SJSA1 (cell line): ENCODE results near the gene ISOC1. TPM values are rescaled to one million over a fixed set of nuclear protein-coding genes. Genes with fewer than 3 reads are reported as not detected.

Experiments
- DNase-seq, 2 experiments: peaks; one replicate each; pipeline ENCODE4 v3.0.0-alpha.2; 2015 to 2020; ENCODE audit warnings: low spot score in 2 of 2, low read depth in 1 of 2
- H3K27ac ChIP-seq: fragments of 250-450 bp; sonication (Bioruptor Pico); 2 replicates; pipeline ENCODE4 v1.5.1; 2020; ENCODE audit warnings: mild to moderate bottlenecking, moderate library complexity
- H3K27me3 ChIP-seq: fragments of 250-450 bp; sonication (Bioruptor Pico); replicated peaks from 2 replicates; pipeline ENCODE4 v1.5.1; 2020; ENCODE audit warnings: mild to moderate bottlenecking, moderate library complexity
- H3K36me3 ChIP-seq: fragments of 250-450 bp; sonication (Bioruptor Pico); 2 replicates; pipeline ENCODE4 v1.5.1; 2020; ENCODE audit warnings: mild to moderate bottlenecking
- H3K4me1 ChIP-seq: fragments of 250-450 bp; sonication (Bioruptor Pico); replicated peaks from 2 replicates; pipeline ENCODE4 v1.6.1; 2021; ENCODE audit warnings: mild to moderate bottlenecking
- H3K4me3 ChIP-seq: fragments of 250-450 bp; sonication (Bioruptor Pico); 2 replicates; pipeline ENCODE4 v1.5.1; 2020; ENCODE audit warnings: mild to moderate bottlenecking
- H3K9me3 ChIP-seq: fragments of 250-450 bp; sonication (Bioruptor Pico); replicated peaks from 2 replicates; pipeline ENCODE4 v1.5.1; 2020; ENCODE audit warnings: mild to moderate bottlenecking
- total RNA-seq: library from RNA; depleted of rRNA; stranded (reverse); fragments of >200 nt; shearing (Covaris generic); gene quantifications from 2 replicates; pipeline ENCODE4 v1.2.3, GENCODE V29; 2014

Gene ISOC1
- total RNA-seq, 1 experiment from 2014 or later = 57.4 TPM

DNA sequence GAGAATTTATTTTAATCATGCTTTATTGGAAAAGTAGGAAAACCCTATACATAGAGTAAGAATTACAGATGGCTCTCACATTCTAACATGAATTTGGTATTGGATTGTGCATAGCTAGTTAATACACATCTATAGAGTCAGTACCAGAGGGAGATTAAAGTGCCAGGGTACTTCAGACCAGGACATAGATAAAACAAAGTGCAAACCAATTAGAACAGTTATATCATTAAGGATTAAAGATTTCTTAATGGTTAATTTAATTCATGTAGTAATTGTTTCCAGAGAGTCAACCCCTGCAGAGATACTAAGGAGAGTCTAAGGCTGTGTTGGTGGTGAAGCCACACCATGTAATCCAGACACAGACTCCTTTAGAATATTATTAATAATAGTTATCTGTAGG lies 8.8 kb downstream of the ISOC1 start:
- H3K4me1 ChIP-seq = no peaks in the 10 kb centered on the region
- no peak overlapping the region for H3K4me3 ChIP-seq
- H3K36me3 ChIP-seq = peaks cover 32% of the 10 kb centered on the region
- DNase-seq = no peak
- H3K27me3 ChIP-seq = no peaks in the 10 kb centered on the region
- no peaks in the 10 kb centered on the region for H3K9me3 ChIP-seq
- no peak overlapping the region for H3K27ac ChIP-seq

DNA sequence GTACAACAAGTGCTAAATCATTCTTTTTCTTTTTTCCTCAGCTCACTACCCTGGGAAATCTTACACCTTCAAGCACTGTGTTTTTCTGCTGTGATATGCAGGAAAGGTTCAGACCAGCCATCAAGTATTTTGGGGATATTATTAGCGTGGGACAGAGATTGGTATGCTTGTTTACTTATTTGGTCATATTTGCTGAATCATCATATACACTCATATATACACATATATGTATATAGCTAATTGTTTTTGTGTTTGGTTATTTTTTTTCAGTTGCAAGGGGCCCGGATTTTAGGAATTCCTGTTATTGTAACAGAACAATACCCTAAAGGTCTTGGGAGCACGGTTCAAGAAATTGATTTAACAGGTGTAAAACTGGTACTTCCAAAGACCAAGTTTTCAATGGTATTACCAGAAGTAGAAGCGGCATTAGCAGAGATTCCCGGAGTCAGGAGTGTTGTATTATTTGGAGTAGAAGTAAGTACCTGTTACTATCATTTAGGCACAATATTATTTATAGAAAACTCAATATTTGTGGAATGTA lies 10.4 kb downstream of the ISOC1 start:
- peaks cover 40% of the 10 kb centered on the region for H3K36me3 ChIP-seq
- no peak for DNase-seq
- H3K4me3 ChIP-seq = no peak overlapping the region
- H3K27ac ChIP-seq = no peak overlapping the region
- no peaks in the 10 kb centered on the region for H3K27me3 ChIP-seq
- no peaks in the 10 kb centered on the region for H3K9me3 ChIP-seq
- no peaks in the 10 kb centered on the region for H3K4me1 ChIP-seq

DNA sequence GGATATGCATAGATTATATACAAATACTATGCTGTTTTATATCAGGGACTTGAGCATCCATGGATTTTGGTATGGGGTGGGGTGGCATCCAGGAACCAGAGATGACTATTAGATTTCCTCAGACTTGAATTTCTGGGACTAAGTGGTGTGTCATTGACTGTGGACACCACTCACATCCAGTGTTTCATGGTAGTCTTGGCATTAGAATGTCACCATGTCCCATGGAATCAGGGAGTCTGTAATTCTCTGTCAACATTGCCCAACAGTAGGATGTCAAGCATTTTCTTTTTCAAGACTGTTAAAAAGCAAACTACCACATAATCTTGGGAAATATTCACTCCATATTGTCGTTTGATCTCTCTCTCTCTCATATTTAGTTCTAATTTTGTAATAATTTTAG lies 13.1 kb downstream of the ISOC1 start:
- DNase-seq = no peak
- peaks cover 43% of the 10 kb centered on the region for H3K36me3 ChIP-seq
- H3K9me3 ChIP-seq = no peaks in the 10 kb centered on the region
- no peak overlapping the region for H3K27ac ChIP-seq
- H3K27me3 ChIP-seq = no peaks in the 10 kb centered on the region
- no peak overlapping the region for H3K4me3 ChIP-seq
- no peaks in the 10 kb centered on the region for H3K4me1 ChIP-seq

DNA sequence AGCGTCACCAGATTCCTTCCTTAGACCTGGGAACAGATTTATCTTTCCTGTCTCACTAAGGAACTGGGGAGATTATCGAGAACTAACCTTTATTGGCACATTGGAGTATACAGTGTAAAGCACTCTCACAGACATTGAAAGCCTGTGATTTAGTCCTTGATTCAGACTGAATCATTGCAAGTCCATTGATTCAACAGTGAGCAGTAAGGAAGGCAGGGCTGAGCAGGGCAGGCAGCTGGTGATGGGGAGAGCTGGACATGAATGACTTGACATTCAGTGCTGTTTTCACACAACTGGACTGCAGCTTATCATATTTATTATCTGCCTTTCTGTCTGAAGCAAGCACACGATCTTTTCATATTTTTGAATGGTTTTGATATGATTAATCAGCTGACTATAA lies 16.2 kb downstream of the ISOC1 start:
- Histone ChIP-seq H3K27me3 (no peaks in the 10 kb centered on the region), H3K4me1 (no peaks in the 10 kb centered on the region), H3K4me3 (no peak overlapping the region), H3K27ac (no peak overlapping the region), H3K9me3 (no peaks in the 10 kb centered on the region), H3K36me3 (peaks cover 41% of the 10 kb centered on the region)
- DNase-seq = no peak

DNA sequence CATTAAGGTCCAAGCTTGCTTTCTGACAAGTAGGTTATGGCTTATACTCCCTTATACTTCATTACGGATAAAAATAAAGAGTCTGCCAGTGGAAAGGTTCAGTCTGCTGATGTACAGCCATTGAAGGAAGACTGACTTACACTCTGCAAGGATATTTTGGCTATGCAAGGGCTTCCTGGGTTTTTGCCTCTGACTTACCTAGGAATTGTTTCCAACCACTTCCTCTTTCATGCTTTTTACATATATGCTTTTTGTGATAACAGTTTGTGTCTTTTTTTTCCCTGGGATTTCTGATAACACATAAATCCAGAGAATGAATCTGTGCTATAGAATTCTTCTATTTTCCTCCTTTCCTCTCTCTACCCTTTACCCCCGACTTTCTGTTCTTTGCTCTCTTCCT lies 16.8 kb downstream of the ISOC1 start:
- H3K4me1 ChIP-seq = no peaks in the 10 kb centered on the region
- no peak overlapping the region for H3K27ac ChIP-seq
- no peaks in the 10 kb centered on the region for H3K27me3 ChIP-seq
- no peak overlapping the region for H3K4me3 ChIP-seq
- peaks cover 35% of the 10 kb centered on the region for H3K36me3 ChIP-seq
- no peak for DNase-seq
- no peaks in the 10 kb centered on the region for H3K9me3 ChIP-seq

DNA sequence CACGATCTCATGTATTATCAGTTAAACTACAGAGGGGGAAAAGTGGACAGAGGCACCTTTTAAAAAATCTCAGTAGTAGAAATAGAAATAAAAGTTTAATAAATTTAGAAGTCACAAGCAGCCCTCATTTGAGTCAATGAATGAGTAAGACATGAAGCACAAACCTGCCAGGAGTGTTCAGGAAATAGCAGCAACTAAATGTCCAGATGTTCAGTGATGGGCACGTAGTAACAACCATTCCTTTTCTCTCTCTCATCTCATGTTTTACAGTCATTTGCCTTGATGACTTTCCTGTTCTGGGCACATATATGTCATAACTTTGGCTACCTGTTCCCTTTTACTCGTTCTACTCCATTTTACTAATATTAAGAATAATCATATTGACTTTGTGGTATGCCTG lies 17.7 kb downstream of the ISOC1 start:
- no peak for DNase-seq
- H3K27ac ChIP-seq = no peak overlapping the region
- peaks cover 26% of the 10 kb centered on the region for H3K36me3 ChIP-seq
- no peaks in the 10 kb centered on the region for H3K27me3 ChIP-seq
- no peaks in the 10 kb centered on the region for H3K4me1 ChIP-seq
- H3K4me3 ChIP-seq = no peak overlapping the region
- H3K9me3 ChIP-seq = no peaks in the 10 kb centered on the region

DNA sequence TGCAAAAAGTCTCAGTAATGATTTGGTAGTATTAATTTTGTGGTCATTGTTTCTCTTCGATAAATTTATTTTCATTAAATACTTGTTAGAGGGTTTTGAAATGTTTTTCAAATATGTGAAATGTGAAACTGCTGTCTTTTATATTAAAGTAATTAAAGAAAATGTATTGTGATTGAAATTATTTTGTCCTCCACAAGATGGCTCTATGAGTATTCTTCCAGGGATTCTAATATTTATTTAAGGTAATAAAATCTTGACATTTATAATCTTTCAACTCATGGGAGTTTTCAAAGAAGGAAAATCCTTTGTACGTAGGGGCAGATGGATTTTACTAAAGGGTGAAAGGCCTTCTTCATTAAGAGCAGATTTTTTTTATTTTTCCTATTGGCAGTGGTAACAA lies 19.3 kb downstream of the ISOC1 start:
- Histone ChIP-seq H3K27ac (no peak overlapping the region), H3K4me1 (no peaks in the 10 kb centered on the region), H3K27me3 (no peaks in the 10 kb centered on the region), H3K36me3 (peaks cover 15% of the 10 kb centered on the region), H3K4me3 (no peak overlapping the region), H3K9me3 (no peaks in the 10 kb centered on the region)
- DNase-seq = no peak

DNA sequence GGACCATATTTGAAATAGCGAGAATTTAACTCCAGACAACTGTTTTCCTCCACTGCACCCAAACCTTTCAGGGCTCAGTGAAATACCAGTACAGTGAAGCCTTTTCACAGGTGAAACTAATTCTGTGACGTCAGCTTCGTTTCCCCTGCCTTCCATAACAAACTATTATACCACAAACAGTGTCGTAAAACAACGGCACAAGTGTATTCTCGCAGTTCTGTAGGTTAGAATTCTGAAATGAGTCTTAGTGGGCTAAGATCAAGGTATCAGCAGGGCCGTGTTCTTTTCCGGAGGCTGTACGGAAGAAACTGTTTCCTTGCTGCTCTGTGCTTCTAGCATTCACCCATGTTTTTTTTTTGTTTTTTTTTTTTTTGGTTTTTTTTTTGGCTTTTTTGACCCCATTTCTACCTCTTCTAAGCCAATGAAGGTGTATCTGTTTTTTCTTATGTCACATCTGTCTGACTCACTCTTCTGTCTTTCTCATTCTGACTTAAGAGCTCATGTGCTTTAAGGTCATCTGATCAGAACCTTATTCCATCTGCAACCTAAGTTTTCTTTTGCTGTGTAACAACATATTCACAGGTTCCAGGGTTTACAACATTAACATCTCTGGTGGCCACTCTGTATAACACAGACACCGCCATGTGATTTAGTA lies 20.1 kb downstream of the ISOC1 start:
- H3K27ac ChIP-seq = no peak overlapping the region
- H3K9me3 ChIP-seq = no peaks in the 10 kb centered on the region
- no peaks in the 10 kb centered on the region for H3K27me3 ChIP-seq
- H3K4me1 ChIP-seq = no peaks in the 10 kb centered on the region
- DNase-seq = no peak
- H3K36me3 ChIP-seq = peaks cover 11% of the 10 kb centered on the region
- H3K4me3 ChIP-seq = no peak overlapping the region

DNA sequence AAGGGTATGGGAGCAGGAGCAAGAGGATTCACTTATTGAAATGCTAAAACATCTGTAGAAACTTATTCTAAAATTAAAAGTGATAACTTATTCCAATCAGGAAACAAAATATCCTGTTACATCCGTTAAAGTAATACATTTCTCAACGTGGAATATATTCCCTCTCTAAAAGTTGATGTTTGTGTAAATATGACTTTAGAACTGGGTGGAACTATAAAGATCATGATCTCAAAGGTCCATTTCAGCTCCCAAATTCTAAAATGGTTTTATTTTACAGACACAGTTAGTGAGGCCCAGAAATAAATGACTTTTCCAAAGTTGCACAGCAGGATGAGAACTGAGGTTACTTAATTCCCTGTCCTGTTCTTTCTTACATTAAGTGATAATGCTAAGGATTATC lies 21.1 kb downstream of the ISOC1 start:
- Histone ChIP-seq H3K27me3 (no peaks in the 10 kb centered on the region), H3K36me3 (peaks cover 11% of the 10 kb centered on the region), H3K27ac (no peak overlapping the region), H3K4me1 (no peaks in the 10 kb centered on the region), H3K9me3 (no peaks in the 10 kb centered on the region), H3K4me3 (no peak overlapping the region)
- DNase-seq = no peak

DNA sequence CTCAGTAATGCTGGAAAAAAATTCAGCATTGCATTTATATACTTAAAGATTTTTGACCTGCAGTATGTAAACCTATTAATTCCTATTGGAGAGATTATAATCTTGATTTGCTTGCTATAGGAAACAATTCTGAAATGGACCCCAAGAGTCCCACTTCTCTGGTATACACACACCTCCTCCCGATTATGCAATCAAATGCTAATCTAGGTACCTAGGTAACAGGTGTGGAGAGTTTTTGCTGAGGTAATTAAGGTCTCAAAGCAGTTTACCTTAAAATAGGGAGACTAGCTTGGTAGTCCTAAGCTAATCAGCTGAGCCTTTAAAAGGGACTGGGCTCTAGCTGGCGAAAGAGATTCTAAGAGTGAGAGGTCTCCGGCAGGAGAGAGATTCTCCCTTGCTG lies 22.2 kb downstream of the ISOC1 start:
- Histone ChIP-seq H3K4me1 (no peaks in the 10 kb centered on the region), H3K27ac (no peak overlapping the region), H3K27me3 (no peaks in the 10 kb centered on the region), H3K36me3 (peaks cover 11% of the 10 kb centered on the region), H3K4me3 (no peak overlapping the region), H3K9me3 (no peaks in the 10 kb centered on the region)
- no peak for DNase-seq

DNA sequence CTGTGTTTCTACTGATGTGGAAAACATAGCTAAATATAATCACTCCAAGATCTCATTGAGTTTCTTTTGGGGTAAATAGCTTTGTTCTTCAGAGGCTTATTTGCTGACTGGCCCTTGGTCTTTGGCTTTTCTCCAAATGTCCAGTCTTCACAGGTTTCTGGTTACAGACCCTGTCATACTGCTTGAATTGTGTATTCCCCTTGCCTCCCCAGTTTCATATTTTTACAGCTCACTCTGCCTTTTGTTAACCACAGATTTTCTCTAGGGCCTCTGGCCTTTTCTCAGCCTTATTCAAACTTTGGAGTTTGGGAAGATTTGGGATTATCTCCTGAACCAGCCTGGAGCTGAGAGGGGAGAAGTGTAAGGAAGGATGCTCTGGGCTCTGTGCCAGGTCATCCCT lies 23.9 kb downstream of the ISOC1 start:
- Histone ChIP-seq H3K27me3 (no peaks in the 10 kb centered on the region), H3K36me3 (0 out of 2 replicates have a peak, but pooled peaks cover under 1% of the 10 kb centered on the region), H3K4me1 (no peaks in the 10 kb centered on the region), H3K27ac (no peak overlapping the region), H3K9me3 (no peaks in the 10 kb centered on the region), H3K4me3 (no peak overlapping the region)
- DNase-seq = no peak

DNA sequence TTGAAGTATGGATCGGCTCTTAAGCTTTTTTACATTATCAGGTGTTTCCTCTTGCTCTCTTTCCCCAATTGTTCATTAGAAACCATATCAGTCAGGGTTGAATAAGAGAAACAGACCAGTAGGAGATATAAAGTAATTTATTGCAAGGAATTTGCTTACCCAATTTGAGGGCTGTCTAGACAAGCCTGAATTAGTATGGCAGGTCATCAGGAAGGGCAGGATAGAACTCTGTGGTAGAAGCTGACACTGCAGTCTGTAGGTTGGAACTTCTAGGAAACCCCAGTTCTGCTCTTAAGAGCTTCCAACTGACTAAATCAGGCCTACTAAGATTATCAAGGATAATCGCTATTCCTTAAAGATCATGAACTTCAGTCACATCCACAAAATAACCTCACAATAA lies 24.3 kb downstream of the ISOC1 start:
- DNase-seq = no peak
- Histone ChIP-seq H3K9me3 (no peaks in the 10 kb centered on the region), H3K27me3 (no peaks in the 10 kb centered on the region), H3K36me3 (no peaks in the 10 kb centered on the region), H3K4me1 (no peaks in the 10 kb centered on the region), H3K4me3 (no peak overlapping the region), H3K27ac (no peak overlapping the region)

DNA sequence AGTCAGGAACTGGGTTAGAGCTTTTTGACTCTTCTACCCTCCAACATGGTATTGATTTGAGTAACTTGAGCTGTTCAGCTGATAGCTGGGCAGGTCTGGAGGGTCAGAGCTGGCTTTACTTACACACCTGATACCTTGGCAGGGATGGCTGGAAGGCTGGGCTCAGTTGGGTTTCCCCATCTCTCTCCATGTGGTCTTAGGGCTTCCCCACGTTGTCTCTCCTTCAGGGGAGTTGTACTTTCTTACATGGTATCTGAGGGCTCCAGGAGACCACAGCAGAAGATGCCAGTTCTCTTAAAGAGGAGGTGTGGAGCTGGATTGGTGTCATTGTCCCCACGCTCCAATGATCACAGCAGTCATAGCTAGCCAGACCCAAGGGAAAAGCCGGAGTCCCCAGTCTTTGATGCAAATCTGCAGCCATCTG lies 25.6 kb downstream of the ISOC1 start:
- H3K27me3 ChIP-seq = no peaks in the 10 kb centered on the region
- no peaks in the 10 kb centered on the region for H3K9me3 ChIP-seq
- no peak overlapping the region for H3K27ac ChIP-seq
- no peaks in the 10 kb centered on the region for H3K4me1 ChIP-seq
- H3K36me3 ChIP-seq = no peaks in the 10 kb centered on the region
- no peak overlapping the region for H3K4me3 ChIP-seq
- DNase-seq = no peak

DNA sequence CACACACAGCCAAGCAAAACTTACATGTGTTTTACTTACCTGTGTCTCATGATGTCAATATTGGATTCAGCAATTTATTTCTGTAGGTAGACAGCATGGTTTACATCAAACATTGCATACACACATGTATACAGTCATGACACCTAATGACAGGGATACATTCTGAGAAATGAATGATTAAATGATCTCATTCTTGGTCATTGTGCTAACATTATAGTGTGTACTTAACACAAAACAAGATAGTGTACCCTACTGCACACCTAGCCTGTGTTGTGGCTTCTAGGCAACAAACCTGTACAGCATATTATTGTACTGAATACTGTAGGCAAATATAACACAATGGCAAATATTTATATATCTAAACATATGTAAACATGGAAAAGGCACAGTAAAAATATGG lies 28.0 kb downstream of the ISOC1 start:
- no peaks in the 10 kb centered on the region for H3K36me3 ChIP-seq
- no peaks in the 10 kb centered on the region for H3K27me3 ChIP-seq
- no peak overlapping the region for H3K27ac ChIP-seq
- no peaks in the 10 kb centered on the region for H3K4me1 ChIP-seq
- DNase-seq = no peak
- H3K4me3 ChIP-seq = no peak overlapping the region
- no peaks in the 10 kb centered on the region for H3K9me3 ChIP-seq

DNA sequence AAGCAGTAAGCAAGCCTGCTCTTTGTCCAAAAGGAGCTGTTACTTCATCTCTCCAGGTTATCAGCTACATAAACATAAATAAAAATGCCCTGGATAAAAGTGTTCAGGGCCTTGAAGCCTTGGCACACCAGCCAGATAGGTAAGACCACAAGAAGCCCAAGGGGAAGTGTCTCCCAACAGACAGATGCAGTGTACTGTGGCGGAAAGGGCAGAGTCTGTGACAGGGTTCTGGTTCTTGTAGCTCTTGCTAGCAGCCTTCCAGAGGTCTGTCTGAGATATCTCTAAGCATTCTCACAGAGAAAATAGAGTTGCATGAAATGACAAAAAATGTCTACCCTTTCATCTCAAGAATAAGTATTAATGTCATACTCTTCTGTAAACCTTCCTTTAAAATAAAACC lies 30.1 kb downstream of the ISOC1 start:
- no peak overlapping the region for H3K27ac ChIP-seq

More for the DNA sequence above, 30.1 kb downstream of the ISOC1 start:
- Histone ChIP-seq H3K36me3 (no peaks in the 10 kb centered on the region), H3K9me3 (no peaks in the 10 kb centered on the region), H3K4me1 (no peaks in the 10 kb centered on the region), H3K4me3 (no peak overlapping the region), H3K27me3 (no peaks in the 10 kb centered on the region)
- DNase-seq = no peak
